ENCODE measurements around the gene SHH.
"Not testable (repeated sequence)": the region's sequence is repeated elsewhere in the genome, so short reads cannot be mapped to it uniquely, and the experiment has no call there.

SHH gene

GRCh38 chr7:155820788-155821187 lies 8.5 kb upstream of the SHH start:
- no peak for DNase-seq
- no peak for TF ChIP-seq CTCF (IDR thresholded peaks at IDR 0.05; ENCODE audit: low read depth, low read length, missing control alignments)
- Histone ChIP-seq H3K27me3 (replicated peaks) (peaks cover 5% of the 10 kb centered on the region), H3K27ac (no peak overlapping the region), H3K4me3 (ENCODE audit: low read depth, low read length) (no peak overlapping the region), H3K36me3 (replicated peaks) (no peaks in the 10 kb centered on the region)
- in situ Hi-C loops (cut with HindIII; ENCODE audit: low pct_ligation_motif_present, low sequenced_read_pairs), result no loop called here

- TF ChIP-seq CTCF (IDR thresholded peaks at IDR 0.05; ENCODE audit: low read depth, low read length, missing control alignments), result no peak
- in situ Hi-C loops (cut with HindIII; ENCODE audit: low pct_ligation_motif_present, low sequenced_read_pairs), result no loop called here
- no peak for DNase-seq
- no peak overlapping the region for H3K27ac ChIP-seq
- H3K27me3 ChIP-seq (replicated peaks), result peaks cover 5% of the 10 kb centered on the region
- H3K36me3 ChIP-seq (replicated peaks), result no peaks in the 10 kb centered on the region
- H3K4me3 ChIP-seq (ENCODE audit: low read depth, low read length), result no peak overlapping the region
Measured at GRCh38 chr7:155820246-155820645, 8.0 kb upstream of the SHH start.

- in situ Hi-C loops (cut with HindIII; ENCODE audit: low pct_ligation_motif_present, low sequenced_read_pairs), result no loop called here
Measured at GRCh38 chr7:155819186-155819585, 6.9 kb upstream of the SHH start.

GRCh38 chr7:155818820-155819168 lies 6.5 kb upstream of the SHH start:
- TF ChIP-seq CTCF (IDR thresholded peaks at IDR 0.05; ENCODE audit: low read depth, low read length, missing control alignments), result peak; percentile 6
- Histone ChIP-seq H3K36me3 (replicated peaks) (no peaks in the 10 kb centered on the region), H3K27me3 (replicated peaks) (peaks cover 13% of the 10 kb centered on the region), H3K27ac (no peak overlapping the region), H3K4me3 (ENCODE audit: low read depth, low read length) (no peak overlapping the region)
- in situ Hi-C loops (cut with HindIII; ENCODE audit: low pct_ligation_motif_present, low sequenced_read_pairs), result no loop called here
- no peak for DNase-seq

More at GRCh38 chr7:155819186-155819585, 6.9 kb upstream of the SHH start:
- no peak for TF ChIP-seq CTCF (IDR thresholded peaks at IDR 0.05; ENCODE audit: low read depth, low read length, missing control alignments)
- no peak for DNase-seq
- Histone ChIP-seq H3K4me3 (ENCODE audit: low read depth, low read length) (no peak overlapping the region), H3K36me3 (replicated peaks) (no peaks in the 10 kb centered on the region), H3K27me3 (replicated peaks) (peaks cover 9% of the 10 kb centered on the region), H3K27ac (no peak overlapping the region)

GRCh38 chr7:155818154-155818819 lies 6.0 kb upstream of the SHH start:
- Histone ChIP-seq H3K4me3 (ENCODE audit: low read depth, low read length) (no peak overlapping the region), H3K27ac (no peak overlapping the region), H3K27me3 (replicated peaks) (peaks cover 16% of the 10 kb centered on the region), H3K36me3 (replicated peaks) (no peaks in the 10 kb centered on the region)
- no peak for TF ChIP-seq CTCF (IDR thresholded peaks at IDR 0.05; ENCODE audit: low read depth, low read length, missing control alignments)
- in situ Hi-C loops (cut with HindIII; ENCODE audit: low pct_ligation_motif_present, low sequenced_read_pairs), result no loop called here
- DNase-seq, result no peak

GRCh38 chr7:155817515-155817914 lies 5.3 kb upstream of the SHH start:
- in situ Hi-C loops (cut with HindIII; ENCODE audit: low pct_ligation_motif_present, low sequenced_read_pairs); H3K36me3 ChIP-seq (replicated peaks); H3K27ac ChIP-seq; H3K4me3 ChIP-seq (ENCODE audit: low read depth, low read length); DNase-seq: not testable (repeated sequence)
- peaks cover 18% of the 10 kb centered on the region for H3K27me3 ChIP-seq (replicated peaks)

All from brain microvascular endothelial cell (primary cell).